A375 (cell line): Measurements from ENCODE around the gene DHX38. TPM values are rescaled to one million over a fixed set of nuclear protein-coding genes. Genes with fewer than 3 reads are reported as not detected.

Source experiments
- total RNA-seq: library from RNA; depleted of rRNA; stranded (reverse); fragments of >200 nt; shearing (Covaris generic); gene quantifications from 2 replicates; pipeline ENCODE4 v1.2.3, GENCODE V29; 2014; rRNA removed

The DHX38 gene
- total RNA-seq, result 124 and 125 TPM in 2 replicates

GRCh38 chr16:72093448-72094265, at the start of gene DHX38, which contains the start of gene TXNL4B:
DHX38 (plus strand) TSS chr16:72093847; CDS start chr16:72096158, 2,311 bp downstream.
TXNL4B (minus strand) TSS chr16:72093620; CDS start chr16:72090749, 2,871 bp downstream.

GRCh38 chr16:72054254-72054847, 39.3 kb upstream of the DHX38 start, which contains the start of gene HP:
HP (plus strand) TSS chr16:72054505; CDS start chr16:72054653, 148 bp downstream.

Other genes starting within 250 kb of the DHX38 start
- gene ATXN1L, start 247.9 kb upstream of the DHX38 start, total RNA-seq, result 12.2 and 14.0 TPM in 2 replicates
- gene ZNF821, start 209.7 kb upstream of the DHX38 start, total RNA-seq, result 3.7 and 3.9 TPM in 2 replicates
- 105 and 107 TPM in 2 replicates for gene IST1, start 198.3 kb upstream of the DHX38 start, total RNA-seq
- gene PKD1L3, start 93.4 kb upstream of the DHX38 start, total RNA-seq, result not detected in 2 replicates
- gene DHODH, start 85.1 kb upstream of the DHX38 start, total RNA-seq, result 22.1 and 29.6 TPM in 2 replicates
- gene HP, start 39.3 kb upstream of the DHX38 start, total RNA-seq, result not detected in 2 replicates
- gene HPR, start 30.6 kb upstream of the DHX38 start, total RNA-seq, result not detected in 2 replicates
- gene TXNL4B, start 227 bp upstream of the DHX38 start, total RNA-seq, result 12.9 and 16.4 TPM in 2 replicates
- 0.19 and 3.7 TPM in 2 replicates for gene PMFBP1, start 78.3 kb downstream of the DHX38 start, total RNA-seq